Endometrium (tissue), 2 donors: ENCODE measurements around the gene HOXA5.

ENCODE experiments used
- FAIRE-seq: peaks from 2 replicates; lab custom pipeline; 2012; peaks lifted over from hg19 to GRCh38; lab: Jason Lieb, UNC
- donor health status: control.
- donor health status: control.

The HOXA5 gene

DNA sequence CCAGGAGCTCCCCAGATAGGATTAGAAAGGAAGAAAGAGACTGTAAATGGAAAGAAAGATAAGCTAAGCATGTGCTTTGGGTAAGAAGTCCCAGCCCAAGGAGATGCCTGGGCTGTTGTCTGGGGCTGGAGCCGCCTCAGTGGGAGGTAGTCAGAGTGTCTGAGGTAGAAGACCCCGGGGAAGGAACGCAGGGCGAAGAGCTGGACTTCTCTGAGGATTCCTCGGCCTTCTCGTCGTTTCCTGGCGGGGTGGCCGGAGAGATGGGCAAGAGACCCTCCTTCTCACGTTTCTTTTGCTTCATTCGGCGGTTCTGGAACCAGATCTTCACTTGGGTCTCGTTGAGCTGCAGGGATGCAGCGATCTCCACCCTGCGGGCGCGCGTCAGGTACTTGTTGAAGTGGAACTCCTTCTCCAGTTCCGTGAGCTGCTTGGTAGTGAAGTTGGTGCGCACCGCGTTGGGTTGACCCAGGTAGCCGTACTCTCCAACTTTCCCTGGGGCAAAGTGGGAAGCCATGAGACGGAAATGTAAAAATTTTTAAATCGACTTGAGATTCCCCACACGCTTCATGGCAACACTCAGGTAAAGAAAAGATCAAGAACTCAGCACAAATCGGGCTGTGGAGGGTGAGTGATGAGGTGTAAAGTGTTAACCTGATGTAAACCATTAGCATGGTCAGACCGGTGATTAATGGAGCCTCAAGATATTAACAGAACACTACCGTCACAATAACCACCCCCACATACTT lies 49.0 kb downstream of the HOXA5 start:
- FAIRE-seq: no peak

- FAIRE-seq: no peak
Measured at GRCh38 chr7:27093184-27093895, 50.1 kb downstream of the HOXA5 start.

DNA sequence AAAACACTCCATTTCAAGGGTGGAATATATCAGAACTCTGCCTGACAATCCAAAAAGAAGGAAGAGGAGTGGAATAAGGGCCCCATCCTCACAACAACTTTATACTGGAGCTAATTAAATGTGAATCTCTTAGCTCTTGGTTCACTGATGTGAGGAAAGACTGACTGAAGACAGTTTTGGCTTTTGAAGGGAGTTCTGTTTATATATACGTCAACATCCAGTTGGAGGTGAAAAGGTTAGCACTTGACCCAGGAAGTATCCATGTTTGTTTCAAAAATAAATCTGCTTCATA lies 50.7 kb downstream of the HOXA5 start:
- no peak for FAIRE-seq

GRCh38 chr7:27091941-27092818 lies 51.3 kb downstream of the HOXA5 start:
- FAIRE-seq: no peak

DNA sequence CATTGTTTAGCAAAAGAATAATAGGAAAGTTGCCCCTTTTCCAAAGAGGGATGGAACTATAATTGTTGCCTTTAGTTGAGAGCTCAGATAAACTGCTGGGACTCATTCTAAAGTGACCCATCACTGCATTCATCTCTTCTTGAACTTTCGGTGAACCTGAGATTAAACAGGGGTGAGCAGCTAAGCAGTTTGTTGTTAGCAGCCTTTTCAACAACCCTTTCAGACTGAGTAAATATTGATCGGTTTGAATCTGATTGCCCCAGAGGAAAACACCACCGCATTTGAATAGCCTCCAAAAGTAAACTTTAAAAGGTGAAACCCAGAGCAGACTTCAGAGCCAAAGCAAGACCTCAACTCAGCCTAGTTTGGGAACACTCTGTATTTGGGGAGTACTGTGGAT lies 52.4 kb downstream of the HOXA5 start:
- FAIRE-seq: no peak
